Sigmoid colon (tissue), 4 donors: ENCODE results near the gene PI4KB.

Experiments
- CTCF ChIP-seq, 4 experiments: fragments of 450-650 bp in 3 of 4; fragments of 200-600 bp in 1 of 4; IDR thresholded peaks; one replicate each; pipeline ENCODE4 v1.5.1; 2016 to 2019; ENCODE audit warnings: antibody characterized with exemption in 4 of 4, mild to moderate bottlenecking in 3 of 4, moderate library complexity in 2 of 4
- EP300 ChIP-seq, 4 donors: sonication (generic); formaldehyde crosslinking; IDR thresholded peaks; one replicate each; pipeline ENCODE4 v1.6.1; 2017; ENCODE audit warnings: antibody characterized with exemption in 4 of 4
- POLR2A ChIP-seq, 2 donors: fragments of 450-650 bp; IDR thresholded peaks; one replicate each; pipeline ENCODE4 v1.6.1; 2016; ENCODE audit warnings: antibody characterized with exemption in 2 of 2, mild to moderate bottlenecking in 2 of 2, moderate library complexity in 2 of 2
- POLR2AphosphoS5 ChIP-seq, 4 donors: sonication (generic); formaldehyde crosslinking; IDR thresholded peaks; one replicate each; pipeline ENCODE4 v1.6.1; 2017; ENCODE audit warnings: antibody characterized with exemption in 4 of 4

GRCh38 chr1:151284013-151284577 lies 43.1 kb downstream of the PI4KB start:
- TF ChIP-seq CTCF (IDR thresholded peaks at IDR 0.05) (no peak), POLR2AphosphoS5 (IDR thresholded peaks at IDR 0.05) (no peak), EP300 (IDR thresholded peaks at IDR 0.05) (no peak), POLR2A (IDR thresholded peaks at IDR 0.05) (no peak)
